Karpas-422 (cell line): ENCODE measurements around the gene COL13A1. TPM values are rescaled to one million over a fixed set of nuclear protein-coding genes. Genes with fewer than 3 reads are reported as not detected.

Source experiments
- DNase-seq: peaks from one replicate; pipeline ENCODE4 v3.0.0-alpha.2; 2015
- H2AFZ ChIP-seq: fragments of 200-600 bp; sonication (generic); 2 replicates; pipeline ENCODE4 v1.6.1; 2014; ENCODE audit warnings: antibody characterized with exemption, low read length, mixed read lengths
- H3K27ac ChIP-seq: fragments of 200-600 bp; sonication (generic); 2 replicates; pipeline ENCODE4 v1.5.1; 2014; ENCODE audit warnings: mild to moderate bottlenecking, low read length, moderate library complexity
- H3K27me3 ChIP-seq: fragments of 200-600 bp; sonication (generic); 2 replicates; pipeline ENCODE4 v1.6.1; 2014; ENCODE audit warnings: low read length, mixed read lengths
- H3K36me3 ChIP-seq: fragments of 200-600 bp; sonication (generic); 2 replicates; pipeline ENCODE4 v1.6.1; 2014; ENCODE audit warnings: low read length, mixed read lengths; ENCODE audit not compliant: insufficient read depth
- H3K4me1 ChIP-seq: fragments of 200-600 bp; sonication (generic); 2 replicates; pipeline ENCODE4 v1.6.1; 2014; ENCODE audit warnings: mild to moderate bottlenecking, low read length, mixed read lengths
- H3K4me2 ChIP-seq: fragments of 200-600 bp; sonication (generic); 2 replicates; pipeline ENCODE4 v1.6.1; 2014; ENCODE audit warnings: low read length, low read depth, mild to moderate bottlenecking; ENCODE audit not compliant: poor library complexity, severe bottlenecking
- H3K4me3 ChIP-seq: fragments of 200-600 bp; sonication (generic); 2 replicates; pipeline ENCODE4 v1.5.1; 2014; ENCODE audit warnings: mild to moderate bottlenecking, antibody characterized with exemption, low read length, mixed read lengths
- H3K79me2 ChIP-seq: fragments of 200-600 bp; sonication (generic); 2 replicates; pipeline ENCODE4 v1.6.1; 2014; ENCODE audit warnings: mild to moderate bottlenecking, low read length, mixed read lengths
- H3K9ac ChIP-seq: fragments of 200-600 bp; sonication (generic); 2 replicates; pipeline ENCODE4 v1.6.0; 2014; ENCODE audit warnings: low read length
- H3K9me2 ChIP-seq: fragments of 200-600 bp; sonication (generic), shearing (Covaris generic); replicated peaks from 2 replicates; pipeline ENCODE4 v1.6.0; 2014; ENCODE audit warnings: mild to moderate bottlenecking, low read length, moderate library complexity; ENCODE audit not compliant: insufficient read depth
- H3K9me3 ChIP-seq: fragments of 300-700, 200-600 bp; sonication (generic); 2 replicates; pipeline ENCODE4 v1.6.1; 2014; ENCODE audit warnings: low read length, mixed read lengths
- H4K20me1 ChIP-seq: fragments of 200-600 bp; sonication (generic); 2 replicates; pipeline ENCODE4 v1.6.1; 2014; ENCODE audit warnings: mild to moderate bottlenecking, antibody characterized with exemption, low read length, low read depth; ENCODE audit not compliant: insufficient read depth
- total RNA-seq: library from RNA; depleted of rRNA; stranded (reverse); fragments of >200 nt; shearing (Covaris generic); gene quantifications from 2 replicates; pipeline ENCODE4 v1.2.3, GENCODE V29; 2014; ENCODE audit warnings: low replicate concordance

COL13A1 gene
- total RNA-seq, 1 experiment from 2014 or later = not detected

DNA sequence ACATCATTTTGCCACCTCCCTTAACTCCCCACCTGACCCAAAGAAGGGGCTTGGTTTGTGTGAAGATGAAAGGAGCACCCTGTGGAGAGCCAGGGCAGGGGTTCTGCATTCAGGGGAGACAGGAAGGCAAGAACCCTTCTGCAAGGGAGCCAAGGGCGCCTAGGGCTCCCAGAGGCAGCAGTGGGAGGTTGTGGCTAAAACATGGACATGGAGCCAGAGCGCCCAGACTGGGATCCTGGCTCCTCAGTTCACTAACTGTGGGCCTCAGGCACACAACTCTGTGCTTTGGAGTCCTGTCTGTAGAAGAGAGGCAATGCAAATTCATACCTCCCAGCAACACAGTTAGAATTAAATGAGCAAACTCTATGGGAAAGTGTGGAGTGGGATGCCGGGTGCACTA, 127.9 kb downstream of the COL13A1 start:
- DNase-seq = no peak
- Histone ChIP-seq H3K9me3 (no peaks in the 10 kb centered on the region), H4K20me1 (no peaks in the 10 kb centered on the region), H3K27ac (no peak overlapping the region), H3K4me2 (no peak overlapping the region), H3K9me2 (no peaks in the 10 kb centered on the region), H3K4me3 (no peak overlapping the region), H3K4me1 (no peaks in the 10 kb centered on the region), H3K36me3 (no peaks in the 10 kb centered on the region), H3K27me3 (no peaks in the 10 kb centered on the region; the same call in 1 of the 2 replicates), H3K79me2 (no peaks in the 10 kb centered on the region), H2AFZ (no peak overlapping the region), H3K9ac (no peak overlapping the region)

GRCh38 chr10:69934768-69935167, 133.1 kb downstream of the COL13A1 start:
- no peak overlapping the region for H3K4me2 ChIP-seq
- no peaks in the 10 kb centered on the region; the same call in 1 of the 2 replicates for H4K20me1 ChIP-seq
- H3K36me3 ChIP-seq = no peaks in the 10 kb centered on the region
- no peaks in the 10 kb centered on the region for H3K9me2 ChIP-seq
- DNase-seq = no peak
- no peak overlapping the region for H2AFZ ChIP-seq
- H3K4me1 ChIP-seq = no peaks in the 10 kb centered on the region
- no peaks in the 10 kb centered on the region for H3K9me3 ChIP-seq
- no peak overlapping the region for H3K4me3 ChIP-seq
- H3K79me2 ChIP-seq = no peaks in the 10 kb centered on the region
- H3K9ac ChIP-seq = no peak overlapping the region
- no peak overlapping the region for H3K27ac ChIP-seq
- H3K27me3 ChIP-seq = no peaks in the 10 kb centered on the region

DNA sequence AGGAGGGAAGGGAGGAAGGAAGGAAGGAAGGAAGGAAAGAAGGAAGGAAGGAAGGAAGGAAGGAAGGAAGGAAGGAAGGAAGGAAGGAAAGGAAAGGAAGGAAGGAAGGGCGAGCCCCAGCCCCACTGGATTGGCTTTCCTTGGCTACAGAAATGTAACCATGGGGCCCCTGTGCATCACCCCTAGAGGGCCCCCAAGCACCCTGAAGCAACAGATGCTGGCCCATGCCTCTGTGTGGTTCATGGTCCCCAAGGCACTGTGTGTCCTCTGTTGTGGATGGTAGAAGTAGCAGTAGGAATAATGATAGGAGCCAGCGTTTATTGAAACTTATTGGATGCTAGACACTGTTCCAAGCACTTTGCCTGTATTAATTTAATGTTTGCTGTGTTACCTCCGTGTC, 134.4 kb downstream of the COL13A1 start:
- Histone ChIP-seq H3K36me3 (no peaks in the 10 kb centered on the region), H3K4me1 (no peaks in the 10 kb centered on the region), H3K27ac (no peak overlapping the region), H3K79me2 (no peaks in the 10 kb centered on the region), H4K20me1 (no peaks in the 10 kb centered on the region; the same call in 1 of the 2 replicates), H3K4me3 (no peak overlapping the region), H3K27me3 (no peaks in the 10 kb centered on the region), H3K9me3 (no peaks in the 10 kb centered on the region), H3K9me2 (no peaks in the 10 kb centered on the region), H2AFZ (no peak overlapping the region), H3K9ac (no peak overlapping the region), H3K4me2 (no peak overlapping the region)
- peak; percentile 70 for DNase-seq

- Histone ChIP-seq H3K9me3 (no peaks in the 10 kb centered on the region), H3K36me3 (no peaks in the 10 kb centered on the region), H3K79me2 (no peaks in the 10 kb centered on the region), H3K4me1 (no peaks in the 10 kb centered on the region), H3K27me3 (no peaks in the 10 kb centered on the region), H3K9ac (no peak overlapping the region), H3K27ac (no peak overlapping the region), H3K4me2 (no peak overlapping the region), H2AFZ (no peak overlapping the region), H3K9me2 (no peaks in the 10 kb centered on the region), H4K20me1 (no peaks in the 10 kb centered on the region; the same call in 1 of the 2 replicates), H3K4me3 (no peak overlapping the region)
- no peak for DNase-seq
Measured at GRCh38 chr10:69938541-69938991, 136.9 kb downstream of the COL13A1 start.

DNA sequence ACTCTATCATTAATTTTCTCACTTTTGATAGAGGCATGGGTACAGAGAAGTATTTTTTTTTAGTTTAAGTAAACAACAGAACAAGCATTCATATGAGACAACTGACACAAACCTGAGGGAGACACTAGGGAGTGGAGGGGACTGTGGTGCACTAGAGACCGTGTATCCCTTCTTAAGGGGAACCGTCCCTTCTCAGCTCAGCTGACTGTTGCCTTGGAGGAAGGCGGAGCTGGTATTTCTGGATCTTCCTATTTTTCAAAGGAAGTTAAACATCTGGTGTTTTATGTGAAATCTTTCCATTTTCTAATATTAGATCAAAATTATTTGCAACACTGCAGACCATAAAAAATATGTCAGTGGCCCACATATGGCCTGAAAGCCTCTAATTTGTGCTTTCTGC, 137.4 kb downstream of the COL13A1 start:
- Histone ChIP-seq H3K9me3 (no peaks in the 10 kb centered on the region), H2AFZ (no peak overlapping the region), H3K9ac (no peak overlapping the region), H4K20me1 (no peaks in the 10 kb centered on the region; the same call in 1 of the 2 replicates), H3K9me2 (no peaks in the 10 kb centered on the region), H3K79me2 (no peaks in the 10 kb centered on the region), H3K4me1 (no peaks in the 10 kb centered on the region), H3K27ac (no peak overlapping the region), H3K36me3 (no peaks in the 10 kb centered on the region), H3K4me3 (no peak overlapping the region), H3K27me3 (no peaks in the 10 kb centered on the region), H3K4me2 (no peak overlapping the region)
- DNase-seq = no peak

DNA sequence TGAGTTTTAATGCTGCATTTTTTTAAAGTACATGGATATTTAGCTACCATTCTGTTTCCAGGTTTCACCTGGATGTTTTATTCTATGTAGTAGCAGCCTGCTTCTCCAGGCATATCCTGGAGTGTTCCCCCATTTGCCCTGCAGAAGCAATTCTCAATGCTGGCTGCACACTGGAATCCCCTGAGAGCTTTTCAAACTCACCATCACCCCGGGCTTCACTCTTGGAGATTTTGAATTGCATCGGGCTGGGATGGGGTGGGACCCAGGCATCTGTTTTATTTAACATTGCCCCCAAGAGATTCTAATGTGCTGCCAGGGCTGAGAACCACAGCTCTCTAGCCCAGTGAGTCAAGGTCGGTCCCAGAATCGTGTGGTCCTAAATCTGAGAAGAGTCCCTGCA, 137.8 kb downstream of the COL13A1 start:
- no peaks in the 10 kb centered on the region for H3K9me3 ChIP-seq

DNA sequence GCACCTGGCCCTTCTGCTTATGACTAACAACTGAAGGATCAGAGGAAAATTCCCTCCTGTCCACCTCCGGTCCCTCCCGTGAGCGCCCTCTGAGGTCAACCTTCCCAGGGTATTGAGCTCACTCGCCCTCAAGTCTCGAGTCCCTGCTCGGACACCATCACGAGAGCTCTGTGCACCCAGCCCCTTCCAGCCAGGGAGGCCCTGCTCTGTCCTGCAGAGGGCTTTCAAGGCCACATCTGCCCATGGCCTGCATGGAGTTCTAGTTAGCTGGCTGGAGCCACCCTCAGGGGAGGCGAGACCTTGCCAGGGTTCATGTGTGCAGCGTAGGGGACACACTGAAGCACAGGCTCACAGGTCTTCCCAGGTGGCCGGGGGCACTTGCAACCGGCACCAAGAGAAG, 140.0 kb downstream of the COL13A1 start:
- no peaks in the 10 kb centered on the region for H3K9me2 ChIP-seq

More for the DNA sequence above, 137.8 kb downstream of the COL13A1 start:
- H2AFZ ChIP-seq = no peak overlapping the region
- H3K36me3 ChIP-seq = no peaks in the 10 kb centered on the region
- no peaks in the 10 kb centered on the region for H3K79me2 ChIP-seq
- H3K9ac ChIP-seq = no peak overlapping the region
- no peak overlapping the region for H3K27ac ChIP-seq
- H4K20me1 ChIP-seq = no peaks in the 10 kb centered on the region; the same call in 1 of the 2 replicates
- H3K9me2 ChIP-seq = no peaks in the 10 kb centered on the region
- DNase-seq = no peak
- H3K4me1 ChIP-seq = no peaks in the 10 kb centered on the region
- H3K4me3 ChIP-seq = no peak overlapping the region
- H3K27me3 ChIP-seq = no peaks in the 10 kb centered on the region
- H3K4me2 ChIP-seq = no peak overlapping the region

DNA sequence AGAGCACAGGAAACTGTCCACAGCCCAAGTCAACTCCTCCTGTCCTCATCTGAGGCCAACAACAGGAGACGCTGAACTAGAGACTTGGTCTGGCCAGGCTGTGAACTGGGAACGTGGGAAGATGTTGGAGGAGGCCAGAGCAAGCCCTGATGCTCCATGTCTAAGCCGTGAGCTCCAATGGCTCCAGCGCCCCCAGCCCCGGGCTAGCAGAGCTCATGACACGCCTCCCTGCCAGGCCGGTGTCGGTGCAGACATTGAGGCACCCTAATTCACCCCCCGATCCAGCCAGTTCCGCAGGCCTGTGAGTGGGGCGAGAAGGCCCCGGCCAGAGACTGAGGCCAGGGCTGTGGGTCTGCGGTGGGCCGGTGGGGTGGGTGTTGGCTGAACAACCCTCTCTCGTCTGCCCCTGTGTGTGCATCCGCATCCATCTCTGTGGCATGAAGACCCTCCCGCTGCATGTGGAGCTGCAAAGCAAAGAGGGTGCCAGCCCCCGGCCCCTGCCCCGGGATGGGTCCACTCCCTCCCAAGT, 141.7 kb downstream of the COL13A1 start:
- Histone ChIP-seq H3K4me2 (no peak overlapping the region), H3K36me3 (no peaks in the 10 kb centered on the region), H3K27me3 (no peaks in the 10 kb centered on the region), H2AFZ (no peak overlapping the region), H3K27ac (no peak overlapping the region), H3K4me1 (no peaks in the 10 kb centered on the region), H4K20me1 (no peaks in the 10 kb centered on the region; the same call in 1 of the 2 replicates), H3K9me2 (no peaks in the 10 kb centered on the region), H3K9me3 (no peaks in the 10 kb centered on the region), H3K9ac (no peak overlapping the region), H3K4me3 (no peak overlapping the region), H3K79me2 (no peaks in the 10 kb centered on the region)
- no peak for DNase-seq

More for the DNA sequence above, 140.0 kb downstream of the COL13A1 start:
- no peak for DNase-seq
- H3K27me3 ChIP-seq = no peaks in the 10 kb centered on the region
- no peaks in the 10 kb centered on the region for H3K79me2 ChIP-seq
- H3K9ac ChIP-seq = no peak overlapping the region
- H3K4me3 ChIP-seq = no peak overlapping the region
- H4K20me1 ChIP-seq = no peaks in the 10 kb centered on the region; the same call in 1 of the 2 replicates
- H3K36me3 ChIP-seq = no peaks in the 10 kb centered on the region
- no peak overlapping the region for H2AFZ ChIP-seq
- H3K4me1 ChIP-seq = no peaks in the 10 kb centered on the region
- no peak overlapping the region for H3K4me2 ChIP-seq
- H3K9me3 ChIP-seq = no peaks in the 10 kb centered on the region
- no peak overlapping the region for H3K27ac ChIP-seq
